Left ventricle myocardium inferior (tissue), 1 donor: ENCODE results near the gene CCNJL. TPM values are rescaled to one million over a fixed set of nuclear protein-coding genes. Genes with fewer than 3 reads are reported as not detected.

Experiments used
- DNase-seq: peaks from one replicate; pipeline ENCODE4 v3.0.0-alpha.2; 2020
- H3K27ac ChIP-seq: fragments of 200-600 bp; replicated peaks from 2 replicates; pipeline ENCODE4 v1.8.0; 2021
- H3K27me3 ChIP-seq: fragments of 200-600 bp; 2 replicates; pipeline ENCODE4 v1.8.0; 2021; ENCODE audit warnings: low read depth
- H3K36me3 ChIP-seq: fragments of 200-600 bp; 2 replicates; pipeline ENCODE4 v1.8.0; 2021
- H3K4me1 ChIP-seq: fragments of 200-600 bp; 2 replicates; pipeline ENCODE4 v1.8.0; 2021
- H3K4me3 ChIP-seq: fragments of 200-600 bp; 2 replicates; pipeline ENCODE4 v1.8.0; 2021; ENCODE audit warnings: mild to moderate bottlenecking, moderate library complexity
- H3K9me3 ChIP-seq: fragments of 200-600 bp; replicated peaks from 2 replicates; pipeline ENCODE4 v1.8.0; 2021
- intact Hi-C: fragments of 100-400 bp; cut with micrococcal nuclease; formaldehyde crosslinking; loops from one replicate; pipeline ENCODE4 v1.11.0; 2022
- total RNA-seq: library from RNA; stranded (reverse); fragmentation: NEBNext Ultra II Directional; extraction: Animal tissue kit (Norgen Biotek cat#: 25700); gene quantifications from one replicate; pipeline ENCODE4 v1.2.1, GENCODE V29; 2021
- TF ChIP-seq, protein P1 (sequence below): fragments of 200-600 bp; IDR thresholded peaks from 2 replicates; pipeline ENCODE4 v1.8.0; 2021; ENCODE audit warnings: antibody characterized with exemption, mild to moderate bottlenecking, borderline replicate concordance
- donor health status: DM: no; HTN: yes; CAD: no; lungs with severe emphysema.

CCNJL gene
- total RNA-seq, 1 donor from 2014 or later = 6.5 TPM

DNA sequence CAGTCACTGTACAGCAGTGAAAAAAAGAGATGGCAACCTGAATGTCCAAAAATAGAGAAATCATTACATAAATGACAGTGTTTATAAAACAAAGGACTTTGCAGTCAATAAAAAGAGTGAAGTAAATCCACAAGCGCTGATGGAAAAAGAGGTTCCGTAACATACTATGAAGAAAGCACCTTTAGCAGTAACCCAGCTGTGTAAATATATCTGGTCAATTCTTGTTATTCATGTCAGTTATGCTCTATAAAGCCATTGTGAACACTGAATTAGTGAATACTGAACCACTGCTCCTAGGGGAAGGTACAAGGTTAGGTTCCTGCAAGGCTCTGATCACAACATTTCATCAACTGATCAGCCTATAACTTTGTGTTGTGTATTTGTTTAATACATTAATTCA lies 39.5 kb downstream of the CCNJL start:
- DNase-seq = no peak
- TF ChIP-seq, protein P1, sequence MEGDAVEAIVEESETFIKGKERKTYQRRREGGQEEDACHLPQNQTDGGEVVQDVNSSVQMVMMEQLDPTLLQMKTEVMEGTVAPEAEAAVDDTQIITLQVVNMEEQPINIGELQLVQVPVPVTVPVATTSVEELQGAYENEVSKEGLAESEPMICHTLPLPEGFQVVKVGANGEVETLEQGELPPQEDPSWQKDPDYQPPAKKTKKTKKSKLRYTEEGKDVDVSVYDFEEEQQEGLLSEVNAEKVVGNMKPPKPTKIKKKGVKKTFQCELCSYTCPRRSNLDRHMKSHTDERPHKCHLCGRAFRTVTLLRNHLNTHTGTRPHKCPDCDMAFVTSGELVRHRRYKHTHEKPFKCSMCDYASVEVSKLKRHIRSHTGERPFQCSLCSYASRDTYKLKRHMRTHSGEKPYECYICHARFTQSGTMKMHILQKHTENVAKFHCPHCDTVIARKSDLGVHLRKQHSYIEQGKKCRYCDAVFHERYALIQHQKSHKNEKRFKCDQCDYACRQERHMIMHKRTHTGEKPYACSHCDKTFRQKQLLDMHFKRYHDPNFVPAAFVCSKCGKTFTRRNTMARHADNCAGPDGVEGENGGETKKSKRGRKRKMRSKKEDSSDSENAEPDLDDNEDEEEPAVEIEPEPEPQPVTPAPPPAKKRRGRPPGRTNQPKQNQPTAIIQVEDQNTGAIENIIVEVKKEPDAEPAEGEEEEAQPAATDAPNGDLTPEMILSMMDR = no peak
- Histone ChIP-seq H3K9me3 (no peaks in the 10 kb centered on the region), H3K27me3 (no peaks in the 10 kb centered on the region), H3K4me3 (no peak overlapping the region), H3K4me1 (peaks cover 45% of the 10 kb centered on the region), H3K27ac (no peak overlapping the region), H3K36me3 (peaks cover 12% of the 10 kb centered on the region)
- intact Hi-C loops = no loop called here

DNA sequence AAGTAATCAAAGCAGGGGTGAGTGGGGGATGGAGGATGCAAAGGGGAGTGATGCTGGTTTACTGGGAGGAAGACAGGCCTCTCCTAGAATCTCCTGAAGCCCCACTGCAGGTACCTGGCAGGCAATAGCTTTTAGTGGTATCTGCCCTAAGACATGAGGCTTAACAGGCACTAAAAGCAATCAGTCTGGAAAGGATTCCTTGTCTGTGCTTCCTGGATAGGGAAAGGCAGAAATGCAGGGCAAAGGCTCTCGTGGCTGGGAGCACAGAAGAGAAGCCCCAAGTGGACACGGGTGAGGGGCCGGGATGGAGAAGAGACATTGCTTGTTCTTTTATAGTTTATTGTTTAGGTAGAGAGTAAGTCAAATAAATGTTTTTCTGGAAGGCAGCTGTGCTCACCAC lies 40.1 kb downstream of the CCNJL start:
- no peaks in the 10 kb centered on the region for H3K27me3 ChIP-seq
- DNase-seq = no peak
- no peak overlapping the region for H3K27ac ChIP-seq
- TF ChIP-seq, protein P1 = no peak
- peaks cover 10% of the 10 kb centered on the region for H3K36me3 ChIP-seq
- H3K9me3 ChIP-seq = no peaks in the 10 kb centered on the region
- H3K4me3 ChIP-seq = no peak overlapping the region
- H3K4me1 ChIP-seq = peaks cover 45% of the 10 kb centered on the region
- intact Hi-C loops = no loop called here

DNA sequence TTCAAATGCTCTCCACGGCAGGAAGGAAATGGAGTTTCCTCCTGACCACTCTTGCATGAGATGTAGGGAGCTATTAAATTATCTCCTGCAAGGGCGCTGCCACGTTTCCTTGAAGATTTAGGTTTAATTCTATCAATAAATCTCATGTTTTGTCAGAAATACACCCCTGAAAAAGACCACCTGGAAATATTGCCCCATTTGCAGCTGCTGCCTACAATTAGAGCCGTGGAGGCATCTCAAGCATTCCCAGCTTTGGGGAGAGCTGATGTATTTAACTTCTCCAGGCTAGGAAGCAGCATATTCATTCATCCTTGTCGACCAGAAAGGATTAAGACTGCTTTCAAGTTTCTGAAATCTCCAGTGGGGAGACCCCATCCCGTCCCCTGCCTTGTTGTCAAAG lies 40.5 kb downstream of the CCNJL start:
- Histone ChIP-seq H3K9me3 (no peaks in the 10 kb centered on the region), H3K4me3 (no peak overlapping the region), H3K4me1 (peaks cover 45% of the 10 kb centered on the region), H3K36me3 (peaks cover 6% of the 10 kb centered on the region), H3K27me3 (no peaks in the 10 kb centered on the region), H3K27ac (peak overlapping the region; percentile 79)
- intact Hi-C loops = no loop called here
- DNase-seq = no peak
- TF ChIP-seq, protein P1 = no peak

DNA sequence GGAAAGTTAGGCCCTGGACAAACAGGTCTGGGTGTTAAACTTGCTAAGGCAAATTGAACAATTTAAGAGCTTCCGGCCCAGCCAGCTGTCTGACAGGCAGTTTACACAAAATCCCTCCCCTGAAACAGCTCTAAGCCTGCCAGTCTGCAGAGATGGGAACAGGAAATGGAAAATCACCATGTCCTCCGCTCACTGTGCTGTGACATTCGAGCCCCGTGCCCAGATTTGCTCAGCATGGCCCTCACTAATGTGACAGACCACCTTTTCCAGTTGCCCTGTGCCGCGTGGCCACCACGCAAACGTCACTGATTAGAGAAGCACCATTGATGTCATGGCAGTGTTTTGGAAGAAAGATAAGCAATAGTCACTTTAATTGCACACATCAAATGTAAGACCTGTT lies 41.0 kb downstream of the CCNJL start:
- H3K27me3 ChIP-seq = no peaks in the 10 kb centered on the region
- H3K4me3 ChIP-seq = no peak overlapping the region
- no peak for DNase-seq
- H3K27ac ChIP-seq = peak overlapping the region; percentile 79
- peaks cover 45% of the 10 kb centered on the region for H3K4me1 ChIP-seq
- TF ChIP-seq, protein P1 = no peak
- peaks cover 3% of the 10 kb centered on the region for H3K36me3 ChIP-seq
- H3K9me3 ChIP-seq = no peaks in the 10 kb centered on the region
- intact Hi-C loops = no loop called here

DNA sequence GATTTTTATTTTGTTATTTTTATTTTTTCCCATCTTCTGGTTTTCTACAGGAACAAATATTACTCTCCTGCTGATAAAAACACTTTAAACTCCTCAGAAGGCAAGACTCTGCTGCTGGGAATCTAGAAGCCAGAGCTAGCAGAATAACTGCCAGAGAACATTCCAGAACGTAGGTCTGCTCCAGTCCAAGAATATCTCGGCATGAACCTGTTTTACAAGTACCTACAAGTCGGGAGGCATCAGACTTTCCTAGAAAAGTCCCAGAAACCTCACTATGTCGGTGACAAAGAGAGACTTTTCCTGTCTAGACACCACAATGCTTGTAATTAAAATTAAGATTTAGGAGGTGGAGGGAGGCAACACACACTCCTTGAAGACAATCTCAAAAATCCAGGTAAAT lies 41.7 kb downstream of the CCNJL start:
- TF ChIP-seq, protein P1 = no peak
- H3K27me3 ChIP-seq = no peaks in the 10 kb centered on the region
- peaks cover 45% of the 10 kb centered on the region for H3K4me1 ChIP-seq
- no peak overlapping the region for H3K4me3 ChIP-seq
- H3K36me3 ChIP-seq = no peaks in the 10 kb centered on the region
- intact Hi-C loops = no loop called here
- peak overlapping the region; percentile 79 for H3K27ac ChIP-seq
- H3K9me3 ChIP-seq = no peaks in the 10 kb centered on the region
- no peak for DNase-seq

DNA sequence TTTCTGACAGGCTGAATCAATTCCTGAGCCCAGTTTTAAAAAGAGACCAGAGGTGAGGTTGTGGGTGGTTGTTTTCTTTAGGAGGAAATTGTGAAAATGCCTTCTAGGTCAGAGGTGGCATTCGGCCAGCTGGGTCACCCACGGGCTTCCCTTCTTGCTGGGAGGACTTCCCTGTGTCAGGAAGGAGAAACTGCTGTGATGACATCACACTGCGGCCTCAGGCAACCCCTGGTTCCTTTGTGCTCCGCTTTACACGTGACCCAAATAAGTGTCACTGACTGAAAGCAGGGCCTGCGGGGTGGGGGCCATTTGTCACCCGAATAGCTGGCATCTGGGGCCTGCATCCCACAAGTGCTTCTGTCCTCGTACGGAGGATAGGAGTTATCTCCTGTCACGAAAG lies 43.3 kb downstream of the CCNJL start:
- H3K4me1 ChIP-seq = peaks cover 45% of the 10 kb centered on the region
- H3K36me3 ChIP-seq = no peaks in the 10 kb centered on the region
- TF ChIP-seq, protein P1 = no peak
- no peaks in the 10 kb centered on the region for H3K9me3 ChIP-seq
- peak overlapping the region; percentile 79 for H3K27ac ChIP-seq
- DNase-seq = peak; percentile 90
- intact Hi-C loops = no loop called here
- H3K4me3 ChIP-seq = peak overlapping the region; percentile 40
- H3K27me3 ChIP-seq = no peaks in the 10 kb centered on the region
